ENCODE results near the gene PRUNE2.

The PRUNE2 gene

GRCh38 chr9:76725011-76725546 lies 180.8 kb downstream of the PRUNE2 start:
- no peak for TF ChIP-seq CTCF (IDR thresholded peaks at IDR 0.05; ENCODE audit: control insufficient read depth, insufficient read depth, low read depth, low read length, missing control alignments)
- DNase-seq (ENCODE audit: low read depth) = no peak
- no peak overlapping the region for H3K4me3 ChIP-seq (ENCODE audit: control insufficient read depth, low read depth, low read length)

DNA sequence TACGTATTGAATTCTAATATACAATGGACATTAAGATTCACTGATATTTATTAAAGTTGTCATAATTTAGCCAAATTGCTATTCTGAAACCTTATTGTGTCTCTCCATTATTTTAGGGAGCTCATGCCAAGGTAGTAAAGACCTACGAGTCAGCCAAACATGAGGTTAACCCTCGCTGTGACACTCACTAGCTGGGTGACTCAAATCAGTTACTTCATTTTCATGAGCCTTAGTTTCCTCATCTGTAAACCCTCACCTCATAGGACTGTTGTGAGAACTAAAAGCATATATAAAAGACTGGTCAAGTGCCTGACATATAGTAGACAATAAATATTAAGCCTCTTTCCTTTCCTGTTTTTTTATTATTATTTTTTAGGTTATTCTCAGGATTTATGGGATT lies 185.7 kb downstream of the PRUNE2 start:
- no peak overlapping the region for H3K4me3 ChIP-seq (ENCODE audit: control insufficient read depth, low read depth, low read length)
- no peak for TF ChIP-seq CTCF (IDR thresholded peaks at IDR 0.05; ENCODE audit: control insufficient read depth, insufficient read depth, low read depth, low read length, missing control alignments)
- DNase-seq (ENCODE audit: low read depth) = no peak

- H3K4me3 ChIP-seq (ENCODE audit: control insufficient read depth, low read depth, low read length) = no peak overlapping the region
- TF ChIP-seq CTCF (IDR thresholded peaks at IDR 0.05; ENCODE audit: control insufficient read depth, insufficient read depth, low read depth, low read length, missing control alignments) = no peak
- DNase-seq (ENCODE audit: low read depth) = no peak
Measured at GRCh38 chr9:76718166-76718565, 187.7 kb downstream of the PRUNE2 start.

DNA sequence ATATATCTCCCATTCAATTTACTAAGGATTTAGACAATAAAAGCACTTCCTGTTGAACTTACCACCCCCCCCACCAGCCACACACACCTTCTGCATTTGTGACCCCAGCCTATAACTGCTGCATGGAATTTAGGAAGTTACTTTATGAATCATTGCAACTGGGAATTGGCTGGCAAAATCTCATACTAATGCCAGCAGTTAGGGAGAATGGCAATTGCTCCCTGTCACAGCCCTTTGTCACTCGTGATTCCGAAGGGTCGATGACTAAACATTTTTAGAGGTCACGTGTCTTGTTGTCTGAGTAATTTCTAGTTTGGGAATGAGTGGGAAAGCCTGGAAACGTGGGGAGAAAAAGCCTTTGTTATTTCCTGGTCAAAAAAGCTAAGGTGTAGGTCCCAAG lies 188.3 kb downstream of the PRUNE2 start:
- DNase-seq (ENCODE audit: low read depth) = no peak
- no peak for TF ChIP-seq CTCF (IDR thresholded peaks at IDR 0.05; ENCODE audit: control insufficient read depth, insufficient read depth, low read depth, low read length, missing control alignments)
- H3K4me3 ChIP-seq (ENCODE audit: control insufficient read depth, low read depth, low read length) = no peak overlapping the region

DNA sequence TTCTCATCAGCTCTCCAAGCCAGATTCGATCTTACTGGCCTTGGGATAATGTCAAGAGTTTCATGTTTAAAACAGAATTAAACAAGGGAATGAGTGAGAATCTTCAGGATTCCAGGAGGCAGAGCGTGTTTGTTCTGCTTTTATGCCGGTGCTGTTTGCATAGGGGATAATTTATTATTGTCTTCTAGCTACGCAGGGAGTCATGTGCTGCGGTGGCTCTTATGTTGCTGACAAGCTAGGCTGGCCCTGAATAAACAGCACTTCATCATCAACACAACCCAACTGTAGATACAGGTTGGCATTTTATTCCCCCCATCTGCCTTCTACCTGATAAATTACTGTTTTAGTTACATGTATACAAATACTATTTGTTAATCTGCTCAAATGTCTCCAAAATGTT lies 188.7 kb downstream of the PRUNE2 start:
- DNase-seq (ENCODE audit: low read depth) = no peak
- TF ChIP-seq CTCF (IDR thresholded peaks at IDR 0.05; ENCODE audit: control insufficient read depth, insufficient read depth, low read depth, low read length, missing control alignments) = no peak
- no peak overlapping the region for H3K4me3 ChIP-seq (ENCODE audit: control insufficient read depth, low read depth, low read length)

GRCh38 chr9:76716085-76716672 lies 189.7 kb downstream of the PRUNE2 start:
- no peak for TF ChIP-seq CTCF (IDR thresholded peaks at IDR 0.05; ENCODE audit: control insufficient read depth, insufficient read depth, low read depth, low read length, missing control alignments)
- DNase-seq (ENCODE audit: low read depth) = no peak
- H3K4me3 ChIP-seq (ENCODE audit: control insufficient read depth, low read depth, low read length) = no peak overlapping the region
